ENCODE results near the gene CASK. TPM values are rescaled to one million over a fixed set of nuclear protein-coding genes. Genes with fewer than 3 reads are reported as not detected.
A peak's percentile ranks its signal among the peaks of the same experiment; 100 is the strongest.

CASK gene
- total and polyA plus RNA-seq, 5 donors from 2014 or later: 8.4 to 168 (median 20.2) TPM

DNA sequence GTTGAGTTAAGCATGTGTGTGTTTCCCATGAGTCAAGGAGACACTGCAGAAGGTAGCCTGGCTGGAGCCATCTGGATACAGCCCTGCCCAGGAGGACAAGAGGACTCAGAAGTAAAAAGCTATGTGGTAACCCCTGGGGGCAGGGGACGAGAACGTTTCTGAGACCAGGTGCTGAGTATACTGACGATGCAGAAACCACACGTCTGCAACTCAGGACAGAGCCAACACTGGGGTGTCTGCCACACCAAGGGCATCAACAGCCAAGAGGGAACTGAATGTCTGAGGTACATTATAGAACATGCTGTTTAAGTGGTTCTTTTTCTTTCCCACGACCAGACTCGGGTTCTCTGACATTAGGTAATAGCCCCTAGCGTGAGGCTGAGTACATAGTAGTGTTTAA, 328.7 kb downstream of the CASK start:
- no peaks in the 10 kb centered on the region for H3K9me3 ChIP-seq (ENCODE audit: control insufficient read depth in 2 of 2, low read length in 2 of 2)
- peaks cover 6% of the 10 kb centered on the region for H3K36me3 ChIP-seq (ENCODE audit: control insufficient read depth, insufficient read depth, low read length)
- no peak overlapping the region for H3K4me3 Mint-ChIP-seq
- no peak overlapping the region for H3K27ac ChIP-seq (ENCODE audit: insufficient read depth, low read length, poor library complexity, severe bottlenecking)
- peak overlapping the region in 1 of 3 donors; percentile 7 for H3K27ac Mint-ChIP-seq
- H3K27me3 ChIP-seq (ENCODE audit: control insufficient read depth, insufficient read depth, low read length): no peaks in the 10 kb centered on the region
- H3K4me1 ChIP-seq (ENCODE audit: control insufficient read depth, insufficient read depth, low read length, poor library complexity, severe bottlenecking): no peaks in the 10 kb centered on the region
- no peak for ATAC-seq (ENCODE audit: low read depth in 2 of 2)
- DNase-seq: no peak
- no peaks in the 10 kb centered on the region for H3K27me3 Mint-ChIP-seq
- H3K9me3 Mint-ChIP-seq: no peaks in the 10 kb centered on the region
- peaks cover 4 to 30% (median 19%) of the 10 kb centered on the region in 4 donors for H3K4me1 Mint-ChIP-seq
- H3K4me3 ChIP-seq (ENCODE audit: low read depth, low read length): no peak overlapping the region
- H3K36me3 Mint-ChIP-seq: peaks cover 5% of the 10 kb centered on the region

- Mint-ChIP-seq H3K9me3 (peaks cover 0 to 1% (median 0%) of the 10 kb centered on the region in 7 donors), H3K27ac (no peak overlapping the region), H3K36me3 (peaks cover 5% of the 10 kb centered on the region), H3K4me1 (peaks cover 2 to 15% (median 8%) of the 10 kb centered on the region in 4 donors), H3K4me3 (no peak overlapping the region), H3K27me3 (no peaks in the 10 kb centered on the region)
- Histone ChIP-seq H3K9me3 (ENCODE audit: control insufficient read depth in 2 of 2, low read length in 2 of 2) (no peaks in the 10 kb centered on the region), H3K36me3 (ENCODE audit: control insufficient read depth, insufficient read depth, low read length) (peaks cover 21% of the 10 kb centered on the region), H3K27ac (ENCODE audit: insufficient read depth, low read length, poor library complexity, severe bottlenecking) (no peak overlapping the region), H3K27me3 (ENCODE audit: control insufficient read depth, insufficient read depth, low read length) (no peaks in the 10 kb centered on the region), H3K4me3 (ENCODE audit: low read depth, low read length) (no peak overlapping the region), H3K4me1 (ENCODE audit: control insufficient read depth, insufficient read depth, low read length, poor library complexity, severe bottlenecking) (no peaks in the 10 kb centered on the region)
- DNase-seq (no peak), ATAC-seq (ENCODE audit: low read depth in 2 of 2) (no peak)
Observed at GRCh38 chrX:41591906-41592305, 331.4 kb downstream of the CASK start.

DNA sequence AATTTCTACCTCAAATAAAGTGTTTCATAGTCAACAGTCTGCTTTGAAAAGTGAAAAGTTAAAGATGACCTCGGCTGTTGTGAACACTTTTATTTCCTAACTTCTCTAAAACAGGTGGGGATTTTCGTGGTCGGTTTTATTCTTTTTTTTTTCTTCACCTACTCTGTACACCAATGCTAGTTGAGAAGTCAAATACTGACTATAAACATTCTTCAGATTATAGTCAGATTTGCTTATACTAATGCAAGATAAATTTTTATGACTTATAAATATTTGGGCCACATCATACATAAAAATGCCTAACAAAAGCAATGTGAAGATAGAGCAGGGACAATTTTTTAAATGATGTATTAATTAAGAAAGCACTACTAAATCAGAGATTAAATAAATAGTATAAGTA, 332.7 kb downstream of the CASK start:
- Histone ChIP-seq H3K4me3 (ENCODE audit: low read depth, low read length) (no peak overlapping the region), H3K27me3 (ENCODE audit: control insufficient read depth, insufficient read depth, low read length) (no peaks in the 10 kb centered on the region), H3K4me1 (ENCODE audit: control insufficient read depth, insufficient read depth, low read length, poor library complexity, severe bottlenecking) (no peaks in the 10 kb centered on the region), H3K9me3 (ENCODE audit: control insufficient read depth in 2 of 2, low read length in 2 of 2) (no peaks in the 10 kb centered on the region), H3K27ac (ENCODE audit: insufficient read depth, low read length, poor library complexity, severe bottlenecking) (no peak overlapping the region), H3K36me3 (ENCODE audit: control insufficient read depth, insufficient read depth, low read length) (peaks cover 31% of the 10 kb centered on the region)
- no peak for ATAC-seq (ENCODE audit: low read depth in 2 of 2)
- peaks cover 0 to 1% (median 0%) of the 10 kb centered on the region in 7 donors for H3K9me3 Mint-ChIP-seq
- no peaks in the 10 kb centered on the region for H3K27me3 Mint-ChIP-seq
- H3K36me3 Mint-ChIP-seq: peaks cover 11% of the 10 kb centered on the region
- no peak overlapping the region for H3K27ac Mint-ChIP-seq
- peaks cover 0 to 8% (median under 1%) of the 10 kb centered on the region in 4 donors for H3K4me1 Mint-ChIP-seq
- no peak overlapping the region for H3K4me3 Mint-ChIP-seq
- DNase-seq: no peak

GRCh38 chrX:41589634-41590270, 333.6 kb downstream of the CASK start:
- no peak overlapping the region for H3K27ac ChIP-seq (ENCODE audit: insufficient read depth, low read length, poor library complexity, severe bottlenecking)
- no peak overlapping the region for H3K27ac Mint-ChIP-seq
- peaks cover 4 to 8% (median 5%) of the 10 kb centered on the region in 4 donors for H3K4me1 Mint-ChIP-seq
- no peaks in the 10 kb centered on the region for H3K4me1 ChIP-seq (ENCODE audit: control insufficient read depth, insufficient read depth, low read length, poor library complexity, severe bottlenecking)
- no peaks in the 10 kb centered on the region for H3K27me3 ChIP-seq (ENCODE audit: control insufficient read depth, insufficient read depth, low read length)
- ATAC-seq (ENCODE audit: low read depth in 2 of 2): no peak
- no peaks in the 10 kb centered on the region for H3K27me3 Mint-ChIP-seq
- peaks cover 0 to 1% (median 0%) of the 10 kb centered on the region in 7 donors for H3K9me3 Mint-ChIP-seq
- no peaks in the 10 kb centered on the region for H3K9me3 ChIP-seq (ENCODE audit: control insufficient read depth in 2 of 2, low read length in 2 of 2)
- no peak overlapping the region for H3K4me3 ChIP-seq (ENCODE audit: low read depth, low read length)
- no peak overlapping the region for H3K4me3 Mint-ChIP-seq
- peaks cover 34% of the 10 kb centered on the region for H3K36me3 ChIP-seq (ENCODE audit: control insufficient read depth, insufficient read depth, low read length)
- DNase-seq: no peak
- H3K36me3 Mint-ChIP-seq: peaks cover 13% of the 10 kb centered on the region

- no peaks in the 10 kb centered on the region for H3K4me1 ChIP-seq (ENCODE audit: control insufficient read depth, insufficient read depth, low read length, poor library complexity, severe bottlenecking)
- H3K4me3 ChIP-seq (ENCODE audit: low read depth, low read length): no peak overlapping the region
- H3K36me3 ChIP-seq (ENCODE audit: control insufficient read depth, insufficient read depth, low read length): peaks cover 37% of the 10 kb centered on the region
- Mint-ChIP-seq H3K4me1 (peaks cover 6 to 9% (median 7%) of the 10 kb centered on the region in 4 donors), H3K27ac (no peak overlapping the region), H3K9me3 (peaks cover 0 to 1% (median 0%) of the 10 kb centered on the region in 7 donors), H3K27me3 (no peaks in the 10 kb centered on the region), H3K36me3 (peaks cover 14% of the 10 kb centered on the region), H3K4me3 (no peak overlapping the region)
- H3K27me3 ChIP-seq (ENCODE audit: control insufficient read depth, insufficient read depth, low read length): no peaks in the 10 kb centered on the region
- ATAC-seq (ENCODE audit: low read depth in 2 of 2) (no peak), DNase-seq (no peak)
- H3K9me3 ChIP-seq (ENCODE audit: control insufficient read depth in 2 of 2, low read length in 2 of 2): no peaks in the 10 kb centered on the region
- no peak overlapping the region for H3K27ac ChIP-seq (ENCODE audit: insufficient read depth, low read length, poor library complexity, severe bottlenecking)
Observed at GRCh38 chrX:41588271-41588670, 335.1 kb downstream of the CASK start.

- peak overlapping the region; percentile 49 for H3K4me3 ChIP-seq (ENCODE audit: low read depth, low read length)
- Mint-ChIP-seq H3K27ac (peak overlapping the region in 1 of 3 donors; percentile 72), H3K4me1 (peaks cover 10 to 20% (median 15%) of the 10 kb centered on the region in 4 donors), H3K27me3 (no peaks in the 10 kb centered on the region), H3K4me3 (peak overlapping the region in 3 of 4 donors; percentile 47 to 85 (median 62)), H3K9me3 (no peaks in the 10 kb centered on the region), H3K36me3 (peaks cover 21% of the 10 kb centered on the region)
- no peaks in the 10 kb centered on the region for H3K4me1 ChIP-seq (ENCODE audit: control insufficient read depth, insufficient read depth, low read length, poor library complexity, severe bottlenecking)
- DNase-seq (peak in 2 of 3 donors; percentile 28 to 36), ATAC-seq (ENCODE audit: low read depth in 2 of 2) (peak in 1 of 2 donors; percentile 45)
- peak overlapping the region; percentile 51 for H3K27ac ChIP-seq (ENCODE audit: insufficient read depth, low read length, poor library complexity, severe bottlenecking)
- no peaks in the 10 kb centered on the region for H3K27me3 ChIP-seq (ENCODE audit: control insufficient read depth, insufficient read depth, low read length)
- peaks cover 29% of the 10 kb centered on the region for H3K36me3 ChIP-seq (ENCODE audit: control insufficient read depth, insufficient read depth, low read length)
- H3K9me3 ChIP-seq (ENCODE audit: control insufficient read depth in 2 of 2, low read length in 2 of 2): no peaks in the 10 kb centered on the region
Observed at GRCh38 chrX:41580423-41581064, 342.8 kb downstream of the CASK start.

DNA sequence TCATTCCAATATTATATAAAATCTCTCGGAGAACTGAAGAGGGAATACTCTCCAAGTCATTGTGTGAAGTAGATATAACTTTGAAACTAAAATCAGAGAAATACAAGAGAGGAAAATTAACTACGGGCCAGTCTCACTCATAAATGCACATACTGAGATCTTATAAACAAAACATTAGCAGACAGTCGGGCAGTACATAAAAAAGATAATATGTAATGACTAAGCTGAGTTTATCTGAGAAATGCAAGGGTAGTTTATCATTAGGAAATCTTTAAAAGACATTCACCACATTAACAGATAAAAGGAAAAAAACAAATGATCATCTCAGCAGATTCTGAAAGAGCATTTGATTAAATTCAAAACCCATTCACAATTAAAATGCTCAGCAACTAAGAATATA, 359.5 kb downstream of the CASK start:
- Histone ChIP-seq H3K36me3 (ENCODE audit: control insufficient read depth, insufficient read depth, low read length) (peaks cover 8% of the 10 kb centered on the region), H3K27me3 (ENCODE audit: control insufficient read depth, insufficient read depth, low read length) (no peaks in the 10 kb centered on the region), H3K9me3 (ENCODE audit: control insufficient read depth in 2 of 2, low read length in 2 of 2) (peaks cover 0 to 2% of the 10 kb centered on the region in 2 experiments), H3K27ac (ENCODE audit: insufficient read depth, low read length, poor library complexity, severe bottlenecking) (no peak overlapping the region), H3K4me1 (ENCODE audit: control insufficient read depth, insufficient read depth, low read length, poor library complexity, severe bottlenecking) (peaks cover 18% of the 10 kb centered on the region), H3K4me3 (ENCODE audit: low read depth, low read length) (no peak overlapping the region)
- Mint-ChIP-seq H3K27ac (peak overlapping the region in 1 of 3 donors; percentile 46), H3K9me3 (peaks cover 0 to 2% (median 0%) of the 10 kb centered on the region in 7 donors), H3K4me1 (peaks cover 22 to 58% (median 35%) of the 10 kb centered on the region in 4 donors), H3K4me3 (peak overlapping the region in 1 of 4 donors; percentile 10), H3K36me3 (peaks cover 26% of the 10 kb centered on the region), H3K27me3 (no peaks in the 10 kb centered on the region)
- DNase-seq: no peak
- no peak for ATAC-seq (ENCODE audit: low read depth in 2 of 2)

Measured in CD4-positive, CD25-positive, alpha-beta regulatory T cell (primary cell).